Activated CD4-positive, CD25-positive, alpha-beta regulatory T cell (primary cell): ENCODE data around the gene FARS2.

Source experiments
- DNase-seq, 4 experiments: peaks; one replicate each; lab custom pipeline; 2025; lab: John Stamatoyannopoulos, UW

The FARS2 gene

GRCh38 chr6:5326022-5326641 is 64.8 kb downstream of the FARS2 start:
- no peak for DNase-seq

DNA sequence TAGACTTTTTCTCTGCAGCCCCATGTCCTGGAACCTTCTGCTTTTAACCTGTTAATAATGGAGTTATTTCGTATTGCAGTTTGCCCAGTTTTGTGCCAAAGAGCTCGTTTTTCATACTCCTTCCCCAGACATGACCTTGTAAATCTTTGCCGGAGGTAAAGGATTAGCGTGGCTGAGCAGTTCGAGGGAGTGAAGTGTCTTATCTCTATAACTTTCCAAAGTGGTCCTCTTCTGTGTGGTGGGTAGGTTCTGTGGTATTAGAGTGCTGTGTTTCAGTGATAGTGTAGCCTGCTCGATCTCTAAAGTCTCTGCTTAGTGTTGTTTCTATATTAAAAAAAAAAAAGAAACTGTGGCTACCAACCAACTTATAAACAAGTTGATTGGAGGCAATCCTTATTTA is 67.5 kb downstream of the FARS2 start:
- DNase-seq = no peak

DNA sequence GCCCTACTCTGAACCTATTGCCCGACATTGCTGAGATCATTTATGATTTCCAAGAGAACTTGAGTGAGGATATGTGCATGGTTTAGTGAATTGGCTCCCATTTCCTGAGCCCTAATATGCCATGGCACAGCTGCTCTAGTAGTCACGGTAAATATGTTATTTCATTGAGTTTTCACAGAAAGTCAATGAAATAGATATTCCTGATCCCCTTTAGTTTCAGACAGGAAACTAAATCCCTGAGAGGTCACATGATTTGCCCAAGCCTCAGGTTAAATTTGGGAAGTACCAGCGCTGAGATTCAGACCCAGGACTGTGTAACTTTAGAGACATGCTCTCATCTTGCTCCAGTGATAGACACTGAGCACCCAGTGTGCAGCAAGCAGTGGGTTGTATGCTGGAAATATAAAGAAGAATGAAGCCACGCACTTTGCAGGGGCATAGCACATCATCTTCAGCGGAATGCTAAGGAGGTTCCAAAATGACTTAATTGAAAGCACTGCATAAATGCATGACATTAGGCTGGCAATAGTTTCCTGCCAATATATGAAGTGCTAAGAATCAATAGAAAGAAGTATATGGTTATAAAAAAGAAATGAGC is 70.6 kb downstream of the FARS2 start:
- no peak for DNase-seq

- no peak for DNase-seq
Observed at GRCh38 chr6:5333658-5334057, 72.3 kb downstream of the FARS2 start.

DNA sequence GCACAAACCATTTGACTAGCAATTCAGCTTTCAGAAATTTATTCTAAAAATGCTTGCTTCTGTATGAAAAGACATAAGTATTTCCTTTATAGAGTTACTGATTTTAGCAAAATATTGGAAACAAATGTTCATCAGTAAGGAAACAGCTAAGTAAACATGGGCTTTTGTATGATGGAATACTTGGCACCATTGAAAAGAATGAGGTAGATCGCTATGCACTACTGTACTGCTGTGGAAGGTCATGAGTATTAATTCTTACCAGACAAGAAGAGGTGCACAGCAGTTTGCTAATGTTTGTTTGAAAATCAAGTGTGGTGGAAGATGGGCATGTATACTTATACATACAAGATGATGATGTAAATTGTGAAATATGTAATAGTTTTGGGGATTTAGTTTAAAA is 73.0 kb downstream of the FARS2 start:
- DNase-seq = no peak

GRCh38 chr6:5335020-5335419 is 73.7 kb downstream of the FARS2 start:
- DNase-seq = no peak

DNA sequence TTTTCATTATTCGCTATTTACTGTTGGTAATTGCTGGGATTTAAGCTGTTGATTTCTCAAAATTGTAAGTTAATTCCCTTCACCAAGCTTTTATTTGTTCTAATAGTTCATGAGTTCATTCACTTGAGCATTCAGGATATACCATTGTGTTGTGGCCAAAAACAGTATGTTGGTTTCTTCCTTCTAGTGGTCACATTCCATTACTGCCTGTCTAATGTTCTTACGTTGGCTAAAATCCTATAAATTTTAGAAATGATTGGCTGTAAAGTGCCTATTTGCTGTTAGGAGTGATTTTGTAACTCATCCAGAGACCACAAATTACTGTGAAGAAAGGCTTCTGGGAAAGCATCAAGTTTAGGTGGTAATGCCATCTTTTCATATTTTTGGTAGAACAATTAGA is 76.3 kb downstream of the FARS2 start:
- no peak for DNase-seq

DNA sequence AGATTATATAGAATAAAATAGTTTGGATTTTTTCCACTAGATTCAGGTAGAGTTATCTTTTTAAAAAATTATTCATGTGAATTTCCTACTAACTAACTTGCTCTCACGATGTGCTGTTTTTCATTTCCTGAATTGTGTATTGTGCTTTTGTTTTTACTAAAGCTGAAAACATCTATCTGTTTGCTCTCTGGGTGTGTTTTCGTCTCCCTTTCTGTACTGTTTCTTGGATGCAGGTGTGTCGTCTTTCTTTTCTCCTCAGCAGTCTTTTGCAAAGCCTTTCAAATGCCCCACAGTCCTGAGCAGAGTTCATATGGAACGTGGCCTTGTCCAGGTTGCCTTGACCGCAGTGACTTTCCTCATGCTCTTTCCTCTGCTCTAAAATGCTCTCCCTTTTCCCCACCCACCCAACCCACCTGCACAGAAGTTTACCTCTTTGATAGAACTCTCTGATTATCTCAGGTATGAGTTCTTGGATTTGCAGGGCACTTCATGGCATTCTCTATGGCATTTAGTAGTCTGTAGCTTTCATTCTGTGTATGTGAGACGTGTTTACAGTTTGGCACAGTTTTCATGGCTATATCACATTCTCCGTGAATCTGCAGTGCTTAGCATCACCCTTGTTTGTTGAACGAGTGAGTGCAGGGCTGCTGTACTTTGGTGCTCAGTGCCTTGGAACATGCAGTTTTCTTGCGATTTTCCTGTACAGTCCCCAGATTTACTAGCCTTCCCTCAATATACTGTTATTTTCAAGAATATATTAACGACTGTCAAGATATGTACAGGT is 77.1 kb downstream of the FARS2 start:
- no peak for DNase-seq

- DNase-seq = no peak
Observed at GRCh38 chr6:5339786-5340185, 78.5 kb downstream of the FARS2 start.

DNA sequence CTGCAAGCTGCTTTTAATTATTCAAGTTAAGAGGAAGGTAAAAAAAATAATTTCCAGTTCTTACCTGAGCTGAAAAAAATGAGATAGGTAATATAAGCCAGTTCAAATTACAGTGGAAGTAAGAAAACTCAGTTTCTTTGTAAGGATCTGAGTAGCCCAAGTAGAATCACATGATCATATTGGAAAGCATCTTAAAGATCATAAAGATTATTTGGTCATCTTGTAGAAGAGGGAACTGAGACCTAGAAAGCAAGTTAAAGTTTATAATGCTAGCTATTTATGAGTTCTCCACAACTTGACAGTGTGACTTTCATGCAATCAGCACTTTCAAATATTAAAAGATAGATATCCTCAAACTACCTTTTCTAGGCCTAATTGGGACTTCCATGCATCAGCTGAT is 80.5 kb downstream of the FARS2 start:
- no peak for DNase-seq

DNA sequence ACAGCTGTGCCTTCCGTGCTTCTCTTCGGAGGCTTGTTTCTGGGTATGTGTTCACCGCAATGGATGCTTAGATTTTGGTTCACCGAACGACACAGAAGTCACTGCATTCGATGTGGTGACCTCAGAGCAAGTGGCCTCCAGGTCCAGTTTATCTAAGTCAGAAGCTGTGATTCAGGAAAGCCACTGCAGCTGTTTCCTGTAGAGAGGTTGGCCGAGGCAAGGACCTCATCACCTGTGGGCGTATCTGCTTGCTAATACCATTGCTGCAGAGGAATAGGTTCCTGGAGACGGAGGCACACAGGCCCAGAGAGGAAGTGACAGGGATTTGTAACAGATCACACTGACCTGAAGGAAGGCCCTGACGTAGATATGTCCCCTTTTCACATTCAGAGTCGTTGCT is 82.7 kb downstream of the FARS2 start:
- no peak for DNase-seq

GRCh38 chr6:5345324-5345723 is 84.0 kb downstream of the FARS2 start:
- no peak for DNase-seq

- no peak for DNase-seq
Observed at GRCh38 chr6:5351552-5352210, 90.4 kb downstream of the FARS2 start.

- DNase-seq = no peak
Observed at GRCh38 chr6:5353971-5354370, 92.7 kb downstream of the FARS2 start.

GRCh38 chr6:5357486-5357885 is 96.2 kb downstream of the FARS2 start:
- no peak for DNase-seq

DNA sequence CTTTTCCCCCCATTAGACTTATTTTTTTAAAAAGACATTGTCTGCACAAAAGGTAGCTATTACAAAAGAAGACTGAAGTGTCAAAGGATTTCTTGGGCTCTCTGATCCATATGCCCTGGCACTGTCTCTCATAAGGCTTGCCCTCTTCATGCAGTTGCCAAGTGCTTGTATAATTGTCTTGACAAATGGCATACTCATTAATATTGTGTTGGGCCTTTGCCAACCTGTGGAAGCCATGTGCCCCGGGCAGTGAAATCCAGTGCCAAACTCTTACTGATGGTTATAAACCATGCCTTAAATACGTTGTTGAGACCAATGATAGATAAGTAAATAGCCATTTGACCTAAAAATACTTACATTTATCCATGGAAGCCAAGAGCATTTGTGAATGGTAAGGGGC is 98.1 kb downstream of the FARS2 start:
- no peak for DNase-seq

- DNase-seq = no peak
Observed at GRCh38 chr6:5361396-5361795, 100.1 kb downstream of the FARS2 start.

DNA sequence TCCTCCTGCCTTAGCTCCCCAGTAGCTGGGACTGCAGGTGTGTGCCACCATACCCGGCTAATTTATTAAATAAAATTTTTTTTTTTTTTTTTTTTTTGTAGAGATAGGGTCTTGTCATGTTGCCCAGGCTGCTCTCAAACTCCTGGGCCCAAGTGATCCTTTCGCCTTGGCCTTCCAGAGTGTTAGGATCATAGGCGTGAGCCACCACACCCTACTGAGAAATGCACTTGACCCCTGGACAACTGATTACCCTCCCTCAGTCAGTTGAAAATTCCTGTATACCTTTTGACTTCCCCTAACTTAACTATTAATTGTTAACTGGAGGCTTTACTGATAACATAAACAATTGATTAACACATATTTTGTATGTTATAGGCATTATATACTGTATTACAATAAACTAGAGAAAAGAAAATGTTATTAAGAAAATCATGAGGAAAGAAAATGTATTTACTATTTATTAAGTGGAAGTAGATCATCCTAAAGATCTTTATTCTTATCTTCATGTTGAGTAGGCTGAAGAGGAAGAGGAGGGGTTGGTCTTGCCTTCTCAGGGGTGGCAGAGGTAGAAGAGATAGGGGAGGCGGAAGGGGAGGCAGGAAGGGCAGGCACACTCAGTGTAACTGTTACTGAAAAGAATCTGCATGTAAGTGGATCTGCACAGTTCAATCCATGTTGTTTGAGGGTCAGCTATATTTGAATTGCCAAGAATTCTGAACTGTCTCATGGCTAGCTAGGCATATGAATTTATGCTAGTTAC is 104.3 kb downstream of the FARS2 start:
- no peak for DNase-seq

DNA sequence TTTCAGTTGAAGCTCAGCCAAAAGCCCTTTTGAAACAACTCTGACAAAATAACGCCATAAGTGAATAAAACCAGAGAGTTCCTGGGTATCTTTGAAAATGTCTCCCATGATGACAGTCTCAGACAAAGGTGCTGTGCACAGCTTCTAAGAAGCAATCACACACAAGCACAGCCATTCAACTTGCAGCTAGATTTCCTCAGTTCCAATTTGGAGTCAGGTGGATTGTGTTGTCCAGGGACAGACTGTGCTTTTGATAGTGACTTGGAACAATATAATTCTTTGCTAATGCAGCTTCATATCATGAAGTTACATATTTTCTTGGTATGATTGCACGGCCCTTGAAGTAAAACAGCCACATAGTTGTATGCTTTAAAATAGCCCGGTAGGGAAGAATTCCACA is 105.6 kb downstream of the FARS2 start:
- no peak for DNase-seq

GRCh38 chr6:5367510-5367909 is 106.2 kb downstream of the FARS2 start:
- no peak for DNase-seq

GRCh38 chr6:5373430-5373829 is 112.1 kb downstream of the FARS2 start:
- DNase-seq = no peak

- DNase-seq = no peak
Observed at GRCh38 chr6:5378331-5378730, 117.0 kb downstream of the FARS2 start.
